ENCODE data around the gene UPP1.
A peak's percentile ranks its signal among the peaks of the same experiment; 100 is the strongest.
"Not testable (repeated sequence)": the region's sequence is repeated elsewhere in the genome, so short reads cannot be mapped to it uniquely, and the experiment has no call there.

UPP1 gene

GRCh38 chr7:48112401-48113165 is 23.5 kb downstream of the UPP1 start:
- DNase-seq (ENCODE audit: low read depth), result no peak

- no peak for DNase-seq (ENCODE audit: low read depth)
These were observed 24.2 kb downstream of the UPP1 start for GRCh38 chr7:48113275-48113674.

- DNase-seq (ENCODE audit: low read depth), result no peak
These were observed 25.1 kb downstream of the UPP1 start for GRCh38 chr7:48114115-48114514.

GRCh38 chr7:48114589-48114988 is 25.5 kb downstream of the UPP1 start:
- no peak for DNase-seq (ENCODE audit: low read depth)

- DNase-seq (ENCODE audit: low read depth), result no peak
These were observed 27.0 kb downstream of the UPP1 start for GRCh38 chr7:48116043-48116442.

- no peak for DNase-seq (ENCODE audit: low read depth)
These were observed 29.0 kb downstream of the UPP1 start for GRCh38 chr7:48118041-48118440.

- not testable (repeated sequence) for DNase-seq (ENCODE audit: low read depth)
These were observed 31.5 kb downstream of the UPP1 start for GRCh38 chr7:48120536-48120935.

- DNase-seq (ENCODE audit: low read depth), result no peak
These were observed 37.0 kb downstream of the UPP1 start for GRCh38 chr7:48126037-48126436.

- DNase-seq (ENCODE audit: low read depth), result no peak
These were observed 41.6 kb downstream of the UPP1 start for GRCh38 chr7:48130658-48131108.

- no peak for DNase-seq (ENCODE audit: low read depth)
These were observed 43.7 kb downstream of the UPP1 start for GRCh38 chr7:48132792-48133191.

GRCh38 chr7:48139459-48139858 is 50.4 kb downstream of the UPP1 start:
- DNase-seq (ENCODE audit: low read depth), result no peak

GRCh38 chr7:48140001-48140681 is 51.1 kb downstream of the UPP1 start:
- no peak for DNase-seq (ENCODE audit: low read depth)

GRCh38 chr7:48141521-48141920 is 52.5 kb downstream of the UPP1 start:
- no peak for DNase-seq (ENCODE audit: low read depth)

- DNase-seq (ENCODE audit: low read depth), result no peak
These were observed 55.3 kb downstream of the UPP1 start for GRCh38 chr7:48144291-48144768.

GRCh38 chr7:48147078-48147591 is 58.1 kb downstream of the UPP1 start:
- DNase-seq (ENCODE audit: low read depth), result no peak

- not testable (repeated sequence) for DNase-seq (ENCODE audit: low read depth)
These were observed 58.6 kb downstream of the UPP1 start for GRCh38 chr7:48147690-48148089.

- no peak for DNase-seq (ENCODE audit: low read depth)
These were observed 59.2 kb downstream of the UPP1 start for GRCh38 chr7:48148311-48148710.

- no peak for DNase-seq (ENCODE audit: low read depth)
These were observed 60.0 kb downstream of the UPP1 start for GRCh38 chr7:48149058-48149457.

- no peak for DNase-seq (ENCODE audit: low read depth)
These were observed 61.0 kb downstream of the UPP1 start for GRCh38 chr7:48150086-48150485.

- DNase-seq (ENCODE audit: low read depth), result peak; percentile 12
These were observed 65.8 kb downstream of the UPP1 start for GRCh38 chr7:48154792-48155413.
